Measurements from ENCODE around the gene TRNT1.

- TF ChIP-seq POLR2A (IDR thresholded peaks at IDR 0.05) (no peak), CTCF (IDR thresholded peaks at IDR 0.05) (no peak)
Measured at GRCh38 chr3:3194861-3195260, 68.1 kb downstream of the TRNT1 start.

Data from ovary (tissue), 3 donors.